GM21723 (cell line): ENCODE measurements around the gene CEP57L1.
"Not testable (repeated sequence)": the region's sequence is repeated elsewhere in the genome, so short reads cannot be mapped to it uniquely, and the experiment has no call there.

ENCODE experiments used
- ATAC-seq: cut with Tn5 transposase; IDR thresholded peaks from one replicate; pipeline ENCODE4 v1.9.1; 2021; ENCODE audit warnings: mild to moderate bottlenecking, moderate library complexity; ENCODE audit not compliant: unreplicated experiment

The CEP57L1 gene

GRCh38 chr6:109104512-109104911 is 9.2 kb downstream of the CEP57L1 start:
- no peak for ATAC-seq

GRCh38 chr6:109105681-109106080 is 10.4 kb downstream of the CEP57L1 start:
- ATAC-seq, result no peak

GRCh38 chr6:109109663-109110062 is 14.4 kb downstream of the CEP57L1 start:
- ATAC-seq, result not testable (repeated sequence)

GRCh38 chr6:109112663-109113062 is 17.4 kb downstream of the CEP57L1 start:
- ATAC-seq, result not testable (repeated sequence)

GRCh38 chr6:109117346-109118035 is 22.2 kb downstream of the CEP57L1 start:
- ATAC-seq, result peak; percentile 68

GRCh38 chr6:109118337-109118736 is 23.0 kb downstream of the CEP57L1 start:
- ATAC-seq, result no peak

GRCh38 chr6:109118871-109119354 is 23.6 kb downstream of the CEP57L1 start:
- no peak for ATAC-seq

GRCh38 chr6:109121411-109121810 is 26.1 kb downstream of the CEP57L1 start:
- no peak for ATAC-seq

- no peak for ATAC-seq
Measured at GRCh38 chr6:109124219-109124618, 28.9 kb downstream of the CEP57L1 start.

GRCh38 chr6:109125504-109125903 is 30.2 kb downstream of the CEP57L1 start:
- ATAC-seq, result no peak

GRCh38 chr6:109130065-109130464 is 34.8 kb downstream of the CEP57L1 start:
- ATAC-seq, result no peak

- not testable (repeated sequence) for ATAC-seq
Measured at GRCh38 chr6:109135600-109135999, 40.3 kb downstream of the CEP57L1 start.

GRCh38 chr6:109136039-109136438 is 40.7 kb downstream of the CEP57L1 start:
- not testable (repeated sequence) for ATAC-seq

GRCh38 chr6:109136530-109136929 is 41.2 kb downstream of the CEP57L1 start:
- ATAC-seq, result not testable (repeated sequence)

- no peak for ATAC-seq
Measured at GRCh38 chr6:109139109-109139508, 43.8 kb downstream of the CEP57L1 start.

- ATAC-seq, result not testable (repeated sequence)
Measured at GRCh38 chr6:109142067-109142466, 46.8 kb downstream of the CEP57L1 start.

- no peak for ATAC-seq
Measured at GRCh38 chr6:109143191-109143590, 47.9 kb downstream of the CEP57L1 start.

- not testable (repeated sequence) for ATAC-seq
Measured at GRCh38 chr6:109148251-109148650, 52.9 kb downstream of the CEP57L1 start.

- ATAC-seq, result not testable (repeated sequence)
Measured at GRCh38 chr6:109148716-109149115, 53.4 kb downstream of the CEP57L1 start.

- ATAC-seq, result no peak
Measured at GRCh38 chr6:109153752-109154151, 58.4 kb downstream of the CEP57L1 start.

- no peak for ATAC-seq
Measured at GRCh38 chr6:109164331-109164730, 69.0 kb downstream of the CEP57L1 start.

GRCh38 chr6:109165392-109165974 is 70.2 kb downstream of the CEP57L1 start:
- no peak for ATAC-seq
